Effector CD8-positive, alpha-beta T cell (primary cell): Measurements from ENCODE around the gene ETDB.
"Not testable (repeated sequence)": the region's sequence is repeated elsewhere in the genome, so short reads cannot be mapped to it uniquely, and the experiment has no call there.

ENCODE experiments used
- DNase-seq: peaks from one replicate; lab custom pipeline; 2025; lab: John Stamatoyannopoulos, UW
- total RNA-seq, 4 experiments: gene quantifications; one replicate each; lab custom pipeline; 2026; lab: John Stamatoyannopoulos, UW

ETDB gene
- total RNA-seq: 0 reads per million in 4 experiments

GRCh38 chrX:135120056-135120576 lies at the start of gene ETDB:
Gene ETDB (minus strand): TSS chrX:135120526. CDS start chrX:135119261, 1,265 bp downstream.
- DNase-seq: not testable (repeated sequence)

DNA sequence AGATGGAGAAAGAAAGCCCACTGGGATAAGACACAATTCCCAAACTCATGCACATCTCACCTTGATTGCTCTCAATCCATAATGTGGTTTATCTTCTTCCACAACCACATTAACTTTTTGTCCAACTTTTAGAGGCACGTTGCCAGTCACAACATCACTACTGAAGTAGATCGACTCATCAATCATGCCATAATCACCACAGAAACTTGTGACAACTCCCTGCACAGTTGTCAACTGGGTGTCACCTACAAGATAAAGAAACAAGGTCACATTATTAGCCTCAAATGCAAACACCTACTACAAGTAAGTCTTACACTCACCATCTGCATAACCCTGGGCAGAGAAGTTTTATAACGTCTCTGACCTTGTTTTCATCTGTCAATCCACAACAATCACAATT lies 49.2 kb upstream of the ETDB start:
- DNase-seq: not testable (repeated sequence)

DNA sequence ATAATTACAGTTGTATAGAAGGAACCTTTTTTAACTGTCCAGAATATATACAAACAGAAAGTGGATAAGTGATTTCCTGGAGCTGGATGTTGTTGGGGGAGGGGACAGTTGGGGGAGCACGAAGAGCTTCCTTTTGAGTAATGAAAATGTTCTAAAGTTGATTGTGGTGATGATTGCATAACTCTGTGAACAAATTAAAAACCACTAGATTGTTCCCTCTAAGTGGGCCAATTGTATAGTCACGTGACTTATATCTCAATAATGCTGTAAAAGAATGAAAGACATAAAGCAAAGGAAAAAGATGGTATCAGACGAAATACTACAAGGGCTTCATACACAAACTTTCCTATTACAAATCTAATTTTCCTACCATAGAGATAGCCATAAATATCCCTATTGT lies 48.2 kb upstream of the ETDB start:
- no peak for DNase-seq

DNA sequence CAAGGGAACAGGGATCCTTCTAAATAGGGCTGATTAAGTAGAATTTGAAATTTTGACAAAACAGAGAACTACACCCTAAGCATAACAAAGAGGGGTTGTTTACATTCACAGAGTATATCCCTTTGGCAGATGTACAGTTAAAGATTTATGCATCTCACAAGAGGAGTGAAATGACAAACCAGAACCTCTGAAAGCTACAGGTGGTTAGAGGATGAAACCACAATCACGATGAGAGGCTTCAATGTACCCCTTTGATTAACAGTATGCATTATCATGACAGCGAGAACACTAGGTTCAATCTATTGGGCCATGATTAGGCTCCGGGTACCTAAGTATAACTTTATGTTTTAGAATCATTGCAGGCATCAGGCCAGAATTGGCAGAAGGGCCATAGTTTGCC lies 34.4 kb upstream of the ETDB start:
- DNase-seq: not testable (repeated sequence)

- DNase-seq: not testable (repeated sequence)
Observed at GRCh38 chrX:135126145-135126544, 5.8 kb upstream of the ETDB start.

- DNase-seq: not testable (repeated sequence)
Observed at GRCh38 chrX:135116064-135116463, 4.3 kb downstream of the ETDB start.

DNA sequence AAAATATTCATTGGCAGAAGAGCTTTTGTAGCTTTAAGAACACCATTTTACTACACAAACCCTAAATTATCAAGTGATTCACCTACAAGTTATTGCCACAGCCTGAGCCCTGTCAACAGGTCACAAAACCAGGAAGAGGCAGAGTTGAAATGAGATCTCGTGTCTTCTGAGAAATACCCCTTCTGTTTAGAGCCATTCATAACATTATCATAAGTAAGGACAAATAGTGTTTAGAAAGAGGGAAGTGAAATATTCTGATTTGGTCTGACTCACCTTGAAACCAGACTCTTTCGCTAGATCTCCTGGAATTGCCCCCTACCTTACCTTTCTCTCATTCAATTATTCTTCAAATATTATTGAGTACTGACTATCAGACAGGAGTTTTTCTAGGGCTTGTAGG lies 5.9 kb downstream of the ETDB start:
- DNase-seq: no peak

DNA sequence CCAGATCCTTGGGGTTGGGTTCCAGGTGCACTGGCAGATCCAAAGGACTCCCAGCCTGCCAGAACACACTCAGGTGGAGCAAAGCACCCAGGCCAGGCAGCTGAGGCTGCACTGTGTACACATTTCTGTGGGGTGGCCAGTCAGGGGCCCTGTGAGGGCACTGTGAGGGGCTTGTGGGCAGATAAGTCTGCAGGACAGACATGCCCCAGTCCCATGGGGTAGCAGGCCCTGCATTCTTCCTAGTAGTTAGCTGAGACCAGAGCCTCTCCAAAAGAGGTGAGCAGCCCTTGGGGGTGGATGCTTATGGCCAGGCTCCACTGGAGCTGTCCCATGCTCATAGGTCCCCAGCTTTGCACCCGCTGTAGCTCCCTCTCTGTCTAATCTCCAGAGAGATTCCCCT lies 7.6 kb downstream of the ETDB start:
- no peak for DNase-seq

- peak; percentile 1 for DNase-seq
Observed at GRCh38 chrX:135112096-135112729, 8.1 kb downstream of the ETDB start.

GRCh38 chrX:135109554-135109953 lies 10.8 kb downstream of the ETDB start:
- no peak for DNase-seq

GRCh38 chrX:135099493-135099783 lies 20.9 kb downstream of the ETDB start:
- DNase-seq: no peak

DNA sequence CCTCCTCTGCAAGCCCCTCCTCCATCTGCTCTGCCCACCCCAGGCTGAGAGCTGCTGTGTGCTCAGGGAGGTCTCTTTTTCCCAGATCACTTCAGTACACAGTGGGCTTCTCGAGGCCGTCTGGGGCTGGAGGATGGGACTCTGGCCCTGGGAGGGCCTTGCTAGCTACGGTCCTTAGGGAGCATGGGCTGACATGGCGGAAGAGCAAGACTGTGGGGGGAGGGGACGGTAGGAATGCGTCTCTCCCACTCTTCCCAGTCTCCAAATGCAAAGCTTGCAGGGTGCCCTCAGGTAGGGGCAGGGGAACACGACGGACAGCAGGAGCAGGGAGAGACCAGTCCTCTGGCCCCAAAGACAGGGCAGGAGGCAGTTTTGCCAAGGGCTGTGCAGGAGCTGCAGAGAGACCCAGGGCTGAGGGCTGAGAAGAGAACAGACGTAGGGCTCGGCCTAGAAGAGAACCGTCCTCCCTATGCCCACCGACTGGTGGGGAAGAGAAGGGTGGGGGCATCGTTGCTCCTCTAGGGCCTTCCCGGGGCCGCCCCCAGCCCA lies 23.1 kb downstream of the ETDB start:
- DNase-seq: not testable (repeated sequence)

- DNase-seq: no peak
Observed at GRCh38 chrX:135095715-135096114, 24.6 kb downstream of the ETDB start.

DNA sequence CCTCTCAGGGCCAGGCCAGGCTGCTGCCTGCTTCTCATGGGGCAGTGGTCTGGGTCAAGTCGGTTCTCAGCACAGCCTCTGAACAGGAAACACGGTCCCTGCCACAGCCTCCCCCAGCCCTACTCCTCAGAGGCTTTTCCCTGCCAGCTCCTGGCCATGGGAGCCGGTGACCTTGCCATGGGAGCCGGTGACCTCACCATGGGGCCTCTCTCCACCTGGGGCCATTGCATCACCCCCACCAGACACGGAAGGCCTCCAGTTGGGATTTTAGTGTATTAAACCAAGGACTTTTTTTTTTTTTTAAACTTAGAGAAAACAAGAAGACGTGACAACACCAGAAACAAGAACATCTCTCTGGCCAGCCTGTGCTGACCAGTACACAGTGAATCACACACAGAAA lies 25.6 kb downstream of the ETDB start:
- no peak for DNase-seq

- DNase-seq: no peak
Observed at GRCh38 chrX:135089126-135089525, 31.2 kb downstream of the ETDB start.

GRCh38 chrX:135087867-135088266 lies 32.5 kb downstream of the ETDB start:
- DNase-seq: no peak

- DNase-seq: no peak
Observed at GRCh38 chrX:135086197-135086854, 34.0 kb downstream of the ETDB start.

GRCh38 chrX:135081693-135082404 lies 38.5 kb downstream of the ETDB start:
- DNase-seq: no peak
